GM19452 (cell line): Measurements from ENCODE around the gene IL31RA.

Source experiments
- ATAC-seq: cut with Tn5 transposase; IDR thresholded peaks from one replicate; pipeline ENCODE4 v1.9.1; 2021; ENCODE audit not compliant: unreplicated experiment

The IL31RA gene

DNA sequence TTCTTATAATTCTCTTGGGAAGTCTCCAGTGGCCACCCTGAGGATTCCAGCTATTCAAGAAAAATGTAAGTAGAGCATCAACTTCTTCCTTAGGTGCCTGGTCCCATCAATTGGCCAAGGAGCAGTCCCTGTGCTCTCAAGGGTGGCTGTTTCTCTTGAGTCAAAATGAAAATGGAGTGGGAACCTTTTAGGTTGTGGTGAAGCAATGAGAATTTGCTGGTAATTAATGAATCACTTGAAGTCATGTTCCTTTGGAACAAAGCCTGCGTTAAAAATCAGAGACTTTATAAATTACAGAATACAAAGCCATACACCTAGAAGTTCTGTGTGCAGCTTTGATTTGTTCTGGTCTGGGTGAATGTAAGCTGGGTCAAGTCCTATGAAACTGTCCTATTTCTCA lies 48.9 kb downstream of the IL31RA start:
- no peak for ATAC-seq

DNA sequence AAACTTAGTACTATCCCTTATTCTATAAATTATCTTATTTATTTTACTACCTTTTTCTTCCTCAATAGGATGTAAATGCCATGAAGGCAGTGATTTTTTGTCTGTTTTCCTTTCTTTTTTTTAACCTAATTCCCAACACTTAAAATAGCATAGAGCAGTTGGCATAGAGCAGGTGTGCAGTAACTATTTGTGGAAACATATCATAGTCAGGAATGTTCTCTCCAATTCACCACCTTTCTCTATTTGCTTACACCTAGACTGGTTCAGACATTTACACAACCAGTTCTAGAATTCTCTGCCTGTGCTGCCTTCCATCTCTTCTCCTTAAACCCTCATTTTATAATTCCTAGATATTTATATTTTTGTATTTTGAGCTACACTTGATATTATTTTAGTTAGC lies 49.6 kb downstream of the IL31RA start:
- ATAC-seq, result no peak

DNA sequence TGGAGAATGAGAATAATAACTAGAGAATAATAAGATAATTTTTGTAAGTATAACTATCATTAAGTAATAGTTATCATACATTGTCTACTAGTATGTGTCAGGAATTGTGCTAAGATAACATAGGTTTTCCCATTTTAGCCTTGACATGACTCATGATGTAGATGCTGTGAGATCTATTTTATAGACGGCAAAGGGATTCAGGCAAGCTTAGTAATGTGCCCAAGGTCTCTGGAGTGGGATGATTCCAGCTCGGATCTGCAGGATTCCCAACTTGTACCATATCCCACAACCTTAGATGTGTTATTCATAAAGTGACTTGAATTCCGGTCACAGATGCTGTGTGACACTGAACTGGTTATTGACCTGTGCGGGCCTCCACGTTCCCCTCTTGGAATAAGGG lies 51.5 kb downstream of the IL31RA start:
- ATAC-seq, result no peak

DNA sequence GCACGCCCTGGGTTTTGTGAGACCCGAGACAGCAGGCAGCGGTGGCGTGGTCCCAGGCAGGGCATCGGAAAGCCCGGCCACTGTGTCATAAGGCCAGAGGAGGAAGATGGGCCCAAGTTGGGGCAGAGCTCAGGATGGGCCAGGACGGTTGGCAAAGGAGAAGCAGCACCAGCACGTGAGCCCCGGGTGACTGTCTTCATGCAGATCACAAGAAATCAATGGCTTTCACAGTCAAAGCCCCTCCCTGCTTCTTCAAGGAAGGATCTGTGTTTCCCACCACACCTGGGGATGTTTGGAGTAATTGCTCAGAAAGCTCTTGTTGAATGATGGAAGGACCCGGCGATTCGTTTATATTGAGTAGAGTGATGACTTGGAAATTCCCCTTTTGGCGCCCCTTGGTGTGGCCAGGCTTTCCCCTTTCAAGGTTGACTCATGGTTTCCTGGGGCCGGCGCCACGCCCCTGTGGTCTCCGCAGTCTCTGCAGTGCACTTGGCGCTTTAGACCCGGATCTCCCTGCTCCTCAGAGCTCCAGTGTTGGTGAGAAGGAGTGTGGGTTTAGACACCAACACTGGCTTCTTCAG lies 52.1 kb downstream of the IL31RA start:
- ATAC-seq, result peak; percentile 93

GRCh38 chr5:55904152-55904551 lies 53.0 kb downstream of the IL31RA start:
- no peak for ATAC-seq

- ATAC-seq, result no peak
These were observed 54.1 kb downstream of the IL31RA start for GRCh38 chr5:55905251-55905650.

- ATAC-seq, result no peak
These were observed 56.8 kb downstream of the IL31RA start for GRCh38 chr5:55907927-55908326.

DNA sequence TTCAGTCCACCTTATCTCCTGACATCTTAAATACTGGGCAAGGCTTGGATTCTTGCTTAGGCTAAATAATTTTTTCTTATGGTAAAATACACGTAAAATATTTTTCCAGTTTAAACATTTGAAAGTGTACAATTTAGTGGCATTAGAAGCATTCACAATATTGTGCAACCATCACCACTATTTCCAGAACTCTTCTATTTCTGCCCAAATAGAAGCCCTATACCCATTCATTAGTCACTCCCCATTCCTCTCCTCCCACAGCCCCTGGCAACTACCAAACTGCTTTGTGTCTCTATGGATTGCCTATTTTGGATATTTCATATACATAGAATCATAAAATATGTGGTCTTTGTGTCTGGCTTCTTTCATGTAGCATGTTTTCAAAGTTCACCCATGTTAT lies 57.6 kb downstream of the IL31RA start:
- no peak for ATAC-seq

DNA sequence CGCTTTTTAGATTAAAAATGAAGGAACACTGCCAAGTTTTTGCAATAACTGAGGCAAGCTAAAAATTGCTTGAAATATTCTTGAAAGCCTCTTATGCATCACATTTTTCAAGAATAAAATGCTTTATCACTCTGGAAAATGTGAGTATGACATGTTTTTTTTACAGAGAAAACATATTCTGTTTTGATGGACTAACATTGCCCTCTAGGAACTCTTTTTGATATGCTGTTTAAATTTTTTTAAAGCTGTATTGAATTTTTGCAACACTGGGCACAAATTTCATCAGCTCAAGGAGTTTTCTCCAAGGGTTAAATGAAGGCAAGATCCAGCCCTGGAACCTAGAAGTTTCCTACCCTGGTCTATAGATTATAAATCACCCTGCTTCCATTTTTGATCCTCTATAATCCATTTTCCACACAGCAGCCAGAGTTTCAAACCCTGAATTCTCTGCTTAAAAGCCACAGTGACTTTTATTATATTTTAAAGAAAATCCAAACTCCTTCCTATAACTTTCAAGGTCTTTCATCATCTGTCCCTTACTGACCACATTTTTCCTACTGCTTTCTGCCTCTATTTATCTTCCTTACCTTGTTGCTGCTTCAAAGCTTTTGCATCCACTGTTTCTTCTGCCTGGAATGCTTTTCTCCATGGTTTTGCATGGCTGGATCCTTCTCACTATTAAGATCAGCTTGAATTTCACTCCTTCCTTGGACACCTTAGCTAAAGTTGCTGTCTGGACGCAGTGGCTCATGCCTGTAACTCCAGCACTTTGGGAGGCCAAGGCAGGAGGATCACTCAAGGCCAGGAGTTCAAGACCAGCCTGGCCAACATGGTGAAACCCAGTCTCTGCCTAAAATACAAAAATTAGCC lies 60.9 kb downstream of the IL31RA start:
- no peak for ATAC-seq

- peak; percentile 96 for ATAC-seq
These were observed 62.6 kb downstream of the IL31RA start for GRCh38 chr5:55913466-55914413.

- no peak for ATAC-seq
These were observed 63.8 kb downstream of the IL31RA start for GRCh38 chr5:55914971-55915370.

- ATAC-seq, result no peak
These were observed 64.6 kb downstream of the IL31RA start for GRCh38 chr5:55915783-55916182.

- no peak for ATAC-seq
These were observed 65.8 kb downstream of the IL31RA start for GRCh38 chr5:55916986-55917385.

DNA sequence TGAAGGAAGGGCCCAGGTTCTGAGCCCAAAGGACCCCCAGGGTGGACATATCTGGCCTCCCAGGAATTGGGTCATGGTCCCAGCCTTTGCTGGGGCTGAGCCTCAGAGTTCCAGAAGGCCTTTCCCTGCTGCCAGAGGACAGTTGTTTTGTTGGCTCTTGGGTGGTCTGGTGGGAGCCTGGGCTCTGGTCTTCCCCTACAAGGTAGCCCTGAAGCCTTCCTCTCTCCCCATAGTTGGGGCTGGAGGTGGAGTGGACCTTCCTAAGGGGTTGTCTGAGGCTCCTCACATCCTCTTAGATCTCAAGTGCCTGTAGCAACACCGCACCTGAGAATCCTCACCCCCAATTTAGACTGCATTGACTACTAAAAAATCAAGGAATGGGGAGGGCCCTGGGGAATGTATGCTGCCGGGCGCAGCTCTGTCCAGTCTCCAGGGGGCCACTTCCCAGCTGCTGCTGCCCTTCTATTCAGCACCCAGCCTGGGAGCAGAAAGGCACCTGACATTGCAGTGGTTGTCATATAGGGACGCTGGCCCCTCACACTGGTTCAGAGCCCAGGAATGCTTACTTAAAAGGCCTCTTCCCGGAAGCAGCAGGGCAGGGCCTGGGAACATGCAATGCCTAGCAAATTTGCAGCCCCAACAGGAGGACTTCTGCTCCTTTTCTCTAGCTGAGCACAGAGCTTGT lies 66.4 kb downstream of the IL31RA start:
- ATAC-seq, result no peak

- no peak for ATAC-seq
These were observed 67.2 kb downstream of the IL31RA start for GRCh38 chr5:55918087-55919035.

GRCh38 chr5:55919625-55920024 lies 68.5 kb downstream of the IL31RA start:
- ATAC-seq, result no peak

DNA sequence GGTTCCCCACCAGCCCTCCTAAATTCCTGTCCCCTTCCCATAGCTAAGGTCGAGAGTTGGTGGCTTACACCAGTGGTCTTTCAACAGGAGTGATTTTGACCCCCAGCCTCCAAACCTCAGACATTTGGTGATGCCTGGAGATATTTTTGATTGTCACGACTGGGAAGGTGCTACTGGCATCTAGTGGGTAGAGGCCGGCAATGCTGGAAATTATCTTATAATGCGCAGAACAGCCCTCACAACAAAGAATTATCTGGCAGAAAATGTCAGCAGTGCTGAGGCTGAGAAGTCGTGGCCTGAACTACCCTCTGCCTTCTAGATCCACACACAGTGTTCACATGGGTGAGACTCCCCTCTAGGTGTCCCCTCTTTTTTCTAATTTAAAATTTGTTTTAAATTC lies 69.6 kb downstream of the IL31RA start:
- no peak for ATAC-seq

- ATAC-seq, result no peak
These were observed 70.5 kb downstream of the IL31RA start for GRCh38 chr5:55921617-55922016.

GRCh38 chr5:55923177-55923771 lies 72.1 kb downstream of the IL31RA start:
- ATAC-seq, result no peak
